Brain microvascular endothelial cell (primary cell): ENCODE data around the gene SLC12A3.
"Not testable (repeated sequence)": the region's sequence is repeated elsewhere in the genome, so short reads cannot be mapped to it uniquely, and the experiment has no call there.

Experiments
- DNase-seq: peaks from one replicate; pipeline ENCODE4 v3.0.0-alpha.2; 2020
- H3K27ac ChIP-seq: fragments of 250-450 bp; sonication (Bioruptor Pico); 2 replicates; pipeline ENCODE4 v1.5.1; 2020; ENCODE audit warnings: mild to moderate bottlenecking, moderate library complexity
- H3K27me3 ChIP-seq: fragments of 250-450 bp; sonication (Bioruptor Pico); replicated peaks from 2 replicates; pipeline ENCODE4 v1.5.1; 2020; ENCODE audit warnings: mild to moderate bottlenecking
- H3K36me3 ChIP-seq: fragments of 250-450 bp; sonication (Bioruptor Pico); replicated peaks from 2 replicates; pipeline ENCODE4 v1.5.1; 2020; ENCODE audit warnings: mild to moderate bottlenecking
- H3K4me3 ChIP-seq: 2 replicates; pipeline ENCODE4 v1.5.1; 2011; ENCODE audit warnings: low read depth, mild to moderate bottlenecking, control low read depth, low read length, moderate library complexity
- CTCF ChIP-seq: IDR thresholded peaks from 2 replicates; pipeline ENCODE4 v1.5.1; 2011; ENCODE audit warnings: low read depth, mild to moderate bottlenecking, moderate library complexity, low read length, control low read depth, inconsistent platforms; ENCODE audit errors: missing control alignments
- in situ Hi-C: cut with HindIII; loops from 2 replicates; pipeline ENCODE4 v1.10.0; 2017; ENCODE audit warnings: low sequenced_read_pairs, low pct_ligation_motif_present

Gene SLC12A3

GRCh38 chr16:56880685-56881084, 15.7 kb downstream of the SLC12A3 start:
- in situ Hi-C loops = no loop called here
- no peaks in the 10 kb centered on the region for H3K36me3 ChIP-seq
- DNase-seq = no peak
- H3K27me3 ChIP-seq = no peaks in the 10 kb centered on the region
- TF ChIP-seq CTCF = no peak
- H3K4me3 ChIP-seq = no peak overlapping the region
- no peak overlapping the region for H3K27ac ChIP-seq

GRCh38 chr16:56882077-56882800, 17.2 kb downstream of the SLC12A3 start:
- no peak for TF ChIP-seq CTCF
- no peak for DNase-seq
- in situ Hi-C loops = no loop called here

GRCh38 chr16:56883586-56883985, 18.6 kb downstream of the SLC12A3 start:
- DNase-seq = no peak
- TF ChIP-seq CTCF = no peak
- Histone ChIP-seq H3K27ac (no peak overlapping the region), H3K4me3 (no peak overlapping the region), H3K27me3 (no peaks in the 10 kb centered on the region), H3K36me3 (no peaks in the 10 kb centered on the region)
- in situ Hi-C loops = no loop called here

More at GRCh38 chr16:56882077-56882800, 17.2 kb downstream of the SLC12A3 start:
- Histone ChIP-seq H3K27ac (no peak overlapping the region), H3K27me3 (no peaks in the 10 kb centered on the region), H3K36me3 (no peaks in the 10 kb centered on the region), H3K4me3 (no peak overlapping the region)

GRCh38 chr16:56884026-56884582, 19.1 kb downstream of the SLC12A3 start:
- Histone ChIP-seq H3K27ac (no peak overlapping the region), H3K4me3 (no peak overlapping the region), H3K27me3 (no peaks in the 10 kb centered on the region), H3K36me3 (no peaks in the 10 kb centered on the region)
- DNase-seq = no peak
- in situ Hi-C loops = no loop called here
- TF ChIP-seq CTCF = no peak

DNA sequence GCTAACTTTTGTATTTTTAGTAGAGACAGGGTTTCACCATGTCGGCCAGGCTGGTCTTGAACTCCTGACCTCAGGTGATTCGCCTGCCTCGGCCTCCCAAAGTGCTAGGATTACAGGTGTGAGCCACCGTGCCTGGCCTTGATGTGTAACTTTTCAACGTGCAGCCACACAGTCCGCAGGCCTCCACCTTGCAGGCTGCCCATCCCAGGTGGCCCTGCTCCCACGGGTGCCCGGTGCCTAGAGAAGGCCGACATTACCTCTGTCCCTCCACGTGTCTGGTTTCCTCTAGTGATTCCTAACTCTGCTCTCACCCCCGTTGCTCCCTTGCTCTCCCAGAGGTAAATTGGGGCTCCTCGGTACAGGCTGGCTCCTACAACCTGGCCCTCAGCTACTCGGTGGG, 19.9 kb downstream of the SLC12A3 start:
- H3K36me3 ChIP-seq, H3K27ac ChIP-seq, DNase-seq, H3K4me3 ChIP-seq, H3K27me3 ChIP-seq, in situ Hi-C loops: not testable (repeated sequence)

- Histone ChIP-seq H3K4me3 (no peak overlapping the region), H3K27me3 (no peaks in the 10 kb centered on the region), H3K36me3 (no peaks in the 10 kb centered on the region), H3K27ac (no peak overlapping the region)
- in situ Hi-C loops = no loop called here
- no peak for DNase-seq
- TF ChIP-seq CTCF = no peak
These were observed 20.6 kb downstream of the SLC12A3 start for GRCh38 chr16:56885446-56886162.
